ENCODE results near the gene MAB21L3. TPM values are rescaled to one million over a fixed set of nuclear protein-coding genes. Genes with fewer than 3 reads are reported as not detected.

The MAB21L3 gene
- total and polyA plus RNA-seq, 2 of the 13 experiments (the other 11 are each of a cell fraction or from before 2014, with no cell fraction given): 0.55 to 4.1 TPM

DNA sequence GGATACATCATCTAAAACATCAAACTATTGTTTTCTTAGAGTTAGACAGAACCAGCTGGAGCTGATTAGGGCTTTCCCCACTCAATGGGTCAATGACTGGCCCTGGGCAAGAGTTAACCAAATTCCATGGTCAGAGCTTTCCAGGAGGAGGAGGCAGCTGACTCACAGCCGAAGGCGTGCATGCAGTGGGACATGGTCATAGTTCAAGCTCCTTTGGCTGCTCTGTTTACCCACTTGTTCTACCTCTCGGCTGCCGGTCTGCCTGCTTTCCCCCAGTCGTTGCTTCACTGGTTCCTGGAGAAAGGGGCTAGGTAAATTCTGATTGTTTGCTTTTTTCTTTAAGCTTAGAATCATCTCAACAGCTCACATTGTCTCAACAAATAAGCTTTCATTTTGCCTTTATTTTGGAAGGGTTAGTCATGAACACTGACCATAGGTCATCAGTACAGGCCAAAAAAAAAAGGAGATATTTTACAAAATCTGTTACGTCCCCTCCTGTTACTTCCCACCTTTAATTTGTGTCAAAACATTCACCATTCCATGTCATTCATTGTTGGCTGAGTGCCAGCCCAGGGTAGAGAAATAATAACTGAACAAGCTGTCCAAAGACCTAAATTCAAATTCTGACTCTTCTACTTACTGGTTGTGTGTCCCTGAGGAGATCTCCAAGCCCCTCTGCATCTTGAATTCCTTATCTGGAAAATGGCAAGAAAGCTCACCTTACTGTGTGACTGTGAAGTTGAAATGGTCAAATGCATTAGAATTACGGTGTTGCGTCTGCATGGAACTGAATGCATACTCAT, 12.0 kb downstream of the MAB21L3 start (continued):
- TF ChIP-seq, protein P1, sequence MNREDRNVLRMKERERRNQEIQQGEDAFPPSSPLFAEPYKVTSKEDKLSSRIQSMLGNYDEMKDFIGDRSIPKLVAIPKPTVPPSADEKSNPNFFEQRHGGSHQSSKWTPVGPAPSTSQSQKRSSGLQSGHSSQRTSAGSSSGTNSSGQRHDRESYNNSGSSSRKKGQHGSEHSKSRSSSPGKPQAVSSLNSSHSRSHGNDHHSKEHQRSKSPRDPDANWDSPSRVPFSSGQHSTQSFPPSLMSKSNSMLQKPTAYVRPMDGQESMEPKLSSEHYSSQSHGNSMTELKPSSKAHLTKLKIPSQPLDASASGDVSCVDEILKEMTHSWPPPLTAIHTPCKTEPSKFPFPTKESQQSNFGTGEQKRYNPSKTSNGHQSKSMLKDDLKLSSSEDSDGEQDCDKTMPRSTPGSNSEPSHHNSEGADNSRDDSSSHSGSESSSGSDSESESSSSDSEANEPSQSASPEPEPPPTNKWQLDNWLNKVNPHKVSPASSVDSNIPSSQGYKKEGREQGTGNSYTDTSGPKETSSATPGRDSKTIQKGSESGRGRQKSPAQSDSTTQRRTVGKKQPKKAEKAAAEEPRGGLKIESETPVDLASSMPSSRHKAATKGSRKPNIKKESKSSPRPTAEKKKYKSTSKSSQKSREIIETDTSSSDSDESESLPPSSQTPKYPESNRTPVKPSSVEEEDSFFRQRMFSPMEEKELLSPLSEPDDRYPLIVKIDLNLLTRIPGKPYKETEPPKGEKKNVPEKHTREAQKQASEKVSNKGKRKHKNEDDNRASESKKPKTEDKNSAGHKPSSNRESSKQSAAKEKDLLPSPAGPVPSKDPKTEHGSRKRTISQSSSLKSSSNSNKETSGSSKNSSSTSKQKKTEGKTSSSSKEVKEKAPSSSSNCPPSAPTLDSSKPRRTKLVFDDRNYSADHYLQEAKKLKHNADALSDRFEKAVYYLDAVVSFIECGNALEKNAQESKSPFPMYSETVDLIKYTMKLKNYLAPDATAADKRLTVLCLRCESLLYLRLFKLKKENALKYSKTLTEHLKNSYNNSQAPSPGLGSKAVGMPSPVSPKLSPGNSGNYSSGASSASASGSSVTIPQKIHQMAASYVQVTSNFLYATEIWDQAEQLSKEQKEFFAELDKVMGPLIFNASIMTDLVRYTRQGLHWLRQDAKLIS (CRISPR knock-in tag; IDR thresholded peaks at IDR 0.05): no peak
- TF ChIP-seq SKI (IDR thresholded peaks at IDR 0.05; ENCODE audit: partially characterized antibody) (no peak), ZNF30 (CRISPR knock-in tag; IDR thresholded peaks at IDR 0.05) (no peak), GZF1 (CRISPR knock-in tag; IDR thresholded peaks at IDR 0.05) (no peak), RERE (CRISPR knock-in tag; IDR thresholded peaks at IDR 0.05; ENCODE audit: low read depth) (no peak), SP5 (CRISPR knock-in tag; IDR thresholded peaks at IDR 0.05; ENCODE audit: borderline replicate concordance, low read depth) (peak; percentile 43; the same call in 1 of the 2 replicates), ZFP36 (IDR thresholded peaks at IDR 0.05; ENCODE audit: borderline replicate concordance, low read depth, low read length, partially characterized antibody) (no peak), KLF12 (CRISPR knock-in tag; IDR thresholded peaks at IDR 0.05; ENCODE audit: borderline replicate concordance) (no peak), YEATS4 (CRISPR knock-in tag; IDR thresholded peaks at IDR 0.05; ENCODE audit: borderline replicate concordance) (peak; percentile 67; the same call in 1 of the 2 replicates), ZNF710 (CRISPR knock-in tag; IDR thresholded peaks at IDR 0.05; ENCODE audit: borderline replicate concordance) (peak; percentile 87; the same call in 1 of the 2 replicates), CHD2 (IDR thresholded peaks at IDR 0.05; ENCODE audit: low read depth, low read length) (no peak), KDM2A (CRISPR knock-in tag; IDR thresholded peaks at IDR 0.05; ENCODE audit: borderline replicate concordance, low read depth) (peak; percentile 42; the same call in 1 of the 2 replicates)
- TF ChIP-seq, protein P2, sequence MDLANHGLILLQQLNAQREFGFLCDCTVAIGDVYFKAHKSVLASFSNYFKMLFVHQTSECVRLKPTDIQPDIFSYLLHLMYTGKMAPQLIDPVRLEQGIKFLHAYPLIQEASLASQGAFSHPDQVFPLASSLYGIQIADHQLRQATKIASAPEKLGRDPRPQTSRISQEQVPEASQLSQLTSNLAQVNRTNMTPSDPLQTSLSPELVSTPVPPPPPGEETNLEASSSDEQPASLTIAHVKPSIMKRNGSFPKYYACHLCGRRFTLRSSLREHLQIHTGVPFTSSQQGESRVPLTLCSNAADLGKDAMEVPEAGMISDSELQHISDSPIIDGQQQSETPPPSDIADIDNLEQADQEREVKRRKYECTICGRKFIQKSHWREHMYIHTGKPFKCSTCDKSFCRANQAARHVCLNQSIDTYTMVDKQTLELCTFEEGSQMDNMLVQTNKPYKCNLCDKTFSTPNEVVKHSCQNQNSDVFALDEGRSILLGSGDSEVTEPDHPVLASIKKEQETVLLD (CRISPR knock-in tag; IDR thresholded peaks at IDR 0.05; ENCODE audit: low read depth): no peak
- TF ChIP-seq, protein P3, sequence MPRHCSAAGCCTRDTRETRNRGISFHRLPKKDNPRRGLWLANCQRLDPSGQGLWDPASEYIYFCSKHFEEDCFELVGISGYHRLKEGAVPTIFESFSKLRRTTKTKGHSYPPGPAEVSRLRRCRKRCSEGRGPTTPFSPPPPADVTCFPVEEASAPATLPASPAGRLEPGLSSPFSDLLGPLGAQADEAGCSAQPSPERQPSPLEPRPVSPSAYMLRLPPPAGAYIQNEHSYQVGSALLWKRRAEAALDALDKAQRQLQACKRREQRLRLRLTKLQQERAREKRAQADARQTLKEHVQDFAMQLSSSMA (CRISPR knock-in tag; IDR thresholded peaks at IDR 0.05): no peak
